NOMO-1 (cell line): Measurements from ENCODE around the gene GALNT9.
A peak's percentile ranks its signal among the peaks of the same experiment; 100 is the strongest.
"Not testable (repeated sequence)": the region's sequence is repeated elsewhere in the genome, so short reads cannot be mapped to it uniquely, and the experiment has no call there.

ENCODE experiments used
- DNase-seq, 2 experiments: peaks; one replicate each; lab custom pipeline; 2025; ENCODE audit not compliant: unreplicated experiment in 2 of 2; lab: John Stamatoyannopoulos, UW

The GALNT9 gene

DNA sequence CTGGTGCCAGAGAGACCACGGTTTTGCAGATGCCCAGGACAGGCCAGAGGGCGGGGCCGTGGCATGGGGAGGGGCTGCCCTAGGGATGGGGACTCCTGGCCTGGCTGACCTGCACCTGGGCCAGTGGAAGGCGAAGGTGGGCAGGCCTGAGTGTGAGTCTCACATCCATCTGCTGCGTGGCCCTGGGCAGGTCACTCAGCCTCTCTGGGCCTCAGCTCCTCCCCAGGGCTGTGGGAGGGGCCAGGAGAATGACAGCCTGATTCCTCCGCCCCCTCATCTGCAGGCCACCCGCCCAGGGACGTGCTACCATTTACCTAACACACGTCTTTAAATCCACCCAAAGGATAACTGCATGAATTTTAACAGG, 90.9 kb downstream of the GALNT9 start:
- DNase-seq = no peak

DNA sequence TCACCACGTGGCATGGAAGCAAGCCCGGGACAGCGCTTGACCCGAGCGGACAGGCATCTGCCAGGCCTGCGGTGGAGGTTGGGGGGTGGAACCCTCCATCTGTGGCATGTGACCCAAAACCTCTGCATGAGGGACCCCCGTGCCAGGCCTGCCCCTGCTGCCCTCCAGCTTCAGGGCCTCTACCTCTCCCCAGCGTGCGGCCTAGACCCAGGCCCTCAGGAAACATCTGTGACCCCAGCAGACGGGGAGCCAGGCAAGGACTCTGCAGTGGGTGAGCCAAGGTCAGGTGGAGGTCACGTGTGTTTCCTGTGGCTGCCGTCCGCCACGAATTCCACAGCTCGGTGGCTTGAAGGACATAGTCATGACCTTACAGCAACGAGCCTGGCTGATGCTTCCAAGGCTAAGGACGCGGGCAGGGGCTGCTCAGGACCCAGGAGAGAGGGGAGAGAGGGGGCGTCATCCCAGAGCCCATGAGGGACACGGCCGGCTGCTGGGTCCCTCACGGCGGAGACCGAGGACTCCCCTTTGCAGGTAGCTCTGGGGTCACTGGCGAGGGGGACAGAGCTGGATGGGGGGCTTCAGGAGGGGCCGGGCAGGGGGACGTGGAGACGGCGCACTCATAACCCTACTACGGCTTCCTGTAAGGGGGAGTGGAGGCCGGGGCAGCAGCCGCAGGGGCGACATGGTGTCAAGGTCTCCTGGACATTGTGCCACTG, 91.5 kb downstream of the GALNT9 start:
- no peak for DNase-seq

DNA sequence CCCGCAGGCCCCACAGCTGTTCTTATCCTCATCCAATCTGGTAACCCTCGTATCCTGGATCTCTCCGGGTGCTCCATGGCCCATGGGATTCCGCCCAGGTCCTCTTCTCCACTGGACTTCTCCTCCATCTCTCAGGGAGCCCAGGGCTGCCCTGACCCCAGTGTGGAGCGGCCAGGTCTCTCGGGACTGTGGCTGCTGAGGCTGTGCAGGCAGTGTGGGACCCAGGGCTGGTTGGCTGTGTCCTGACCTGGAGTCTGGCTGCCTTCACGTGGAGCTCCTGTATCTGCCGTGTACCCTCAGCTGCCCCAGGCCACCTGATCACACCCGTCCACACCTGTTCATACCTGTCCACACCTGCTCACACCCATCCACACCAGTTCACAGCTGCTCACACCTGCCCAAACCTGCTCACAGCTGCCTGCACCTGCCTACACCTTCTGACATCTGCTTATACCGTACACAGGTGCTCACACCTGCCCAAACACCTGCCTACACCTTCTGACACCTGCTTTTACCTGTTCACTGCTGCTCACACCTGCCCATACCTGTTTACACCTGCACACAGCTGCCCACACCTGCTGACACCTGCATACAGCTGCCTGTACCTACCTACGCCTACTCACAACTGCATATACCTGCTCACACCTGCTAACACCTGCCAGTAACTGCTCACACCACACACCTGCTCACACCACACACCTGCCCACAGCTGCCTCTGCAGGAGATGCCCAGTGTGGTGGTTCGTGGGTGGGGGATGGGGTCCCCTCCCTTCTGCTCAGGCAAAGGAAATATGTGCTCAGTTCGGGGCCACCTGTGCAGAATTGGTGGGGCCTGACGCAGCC, 92.2 kb downstream of the GALNT9 start:
- DNase-seq = no peak

DNA sequence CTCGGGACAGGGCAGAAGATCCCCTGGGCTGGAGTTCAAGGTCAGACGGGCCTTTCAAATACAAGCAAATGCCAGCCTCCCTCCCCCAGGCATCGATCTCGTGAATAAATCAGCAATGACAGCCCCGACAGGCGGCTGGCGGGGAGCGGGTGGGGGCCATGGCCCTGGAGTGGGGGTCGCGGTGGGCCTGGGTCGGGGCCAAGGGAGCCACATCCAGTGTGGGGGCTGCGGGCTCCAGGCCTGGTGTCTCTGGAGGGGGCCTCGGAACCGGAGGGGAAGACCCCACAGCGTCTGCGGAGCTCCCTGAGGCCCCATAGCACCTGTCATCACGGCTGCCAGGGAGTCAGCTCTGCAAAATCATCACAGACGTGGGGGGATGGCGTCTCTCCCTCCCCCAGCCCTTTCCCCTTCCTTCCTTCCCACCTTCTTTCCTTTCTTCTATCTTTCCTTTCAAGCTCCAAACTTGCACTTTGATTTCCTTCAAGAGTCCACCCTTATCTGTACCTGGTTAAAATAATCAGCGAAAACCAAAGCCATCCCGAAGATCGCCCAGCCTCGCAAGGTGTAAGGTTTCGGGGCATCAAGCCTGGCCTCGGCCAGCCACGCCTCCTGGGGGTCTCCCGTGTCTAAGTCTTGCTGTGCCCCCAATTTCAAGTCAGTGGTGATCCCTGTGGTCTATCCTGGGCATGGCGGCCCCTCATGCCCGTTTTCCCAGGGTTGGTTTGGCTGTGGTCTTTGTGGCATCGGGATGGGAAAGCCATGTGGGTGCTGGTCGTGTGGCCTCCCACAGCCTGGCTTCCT, 93.1 kb downstream of the GALNT9 start:
- DNase-seq = no peak

DNA sequence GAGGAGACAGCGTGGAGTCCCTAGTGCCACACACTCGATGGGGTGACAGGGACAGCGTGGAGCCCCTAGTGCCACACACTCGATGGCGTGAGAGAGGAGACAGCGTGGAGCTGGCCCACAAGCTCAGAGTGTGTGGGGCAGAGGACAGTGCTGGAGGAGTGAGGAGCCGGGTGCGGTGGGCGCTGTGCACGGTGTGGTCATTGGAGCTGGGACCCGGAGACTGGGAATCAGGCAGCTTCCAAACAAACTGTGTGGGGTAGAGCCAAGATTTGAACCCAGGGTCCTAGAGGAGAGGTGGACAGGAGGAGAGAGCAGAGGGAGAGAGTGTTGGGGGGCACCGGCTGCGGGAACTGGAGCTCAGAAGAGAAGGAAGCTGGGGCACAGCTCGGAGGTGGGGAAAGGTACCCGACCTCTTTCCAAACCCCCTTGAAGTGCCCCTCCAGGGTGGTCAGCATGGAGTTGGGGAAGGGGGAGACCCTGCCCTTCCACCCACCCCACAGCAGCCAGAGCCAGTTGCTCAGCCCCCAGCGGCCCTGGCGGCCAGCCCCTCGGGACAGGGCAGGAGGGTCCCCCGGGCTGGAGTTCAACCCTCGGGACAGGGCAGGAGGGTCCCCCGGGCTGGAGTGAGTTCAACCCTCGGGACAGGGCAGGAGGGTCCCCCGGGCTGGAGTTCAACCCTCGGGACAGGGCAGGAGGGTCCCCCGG, 94.1 kb downstream of the GALNT9 start:
- DNase-seq = no peak

DNA sequence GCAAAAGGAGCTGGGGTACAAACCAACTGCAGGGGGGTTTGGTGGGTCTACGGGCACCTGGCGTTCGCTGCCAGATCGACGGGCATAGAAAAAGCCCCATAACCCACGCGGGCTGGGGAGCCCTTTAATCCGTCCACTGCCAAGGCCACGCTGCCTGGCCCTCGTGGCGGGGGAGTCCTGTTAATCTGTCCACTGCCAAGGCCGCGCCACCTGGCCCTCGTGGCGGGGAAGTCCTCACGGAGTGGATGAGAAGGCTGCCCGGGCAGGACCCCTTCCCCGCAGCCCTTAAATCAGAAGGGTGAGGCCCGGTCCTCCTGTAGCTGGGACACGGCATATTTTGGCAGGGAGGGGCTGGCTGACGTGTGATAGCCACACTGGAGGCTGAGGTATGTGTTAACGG, 99.0 kb downstream of the GALNT9 start:
- no peak for DNase-seq

DNA sequence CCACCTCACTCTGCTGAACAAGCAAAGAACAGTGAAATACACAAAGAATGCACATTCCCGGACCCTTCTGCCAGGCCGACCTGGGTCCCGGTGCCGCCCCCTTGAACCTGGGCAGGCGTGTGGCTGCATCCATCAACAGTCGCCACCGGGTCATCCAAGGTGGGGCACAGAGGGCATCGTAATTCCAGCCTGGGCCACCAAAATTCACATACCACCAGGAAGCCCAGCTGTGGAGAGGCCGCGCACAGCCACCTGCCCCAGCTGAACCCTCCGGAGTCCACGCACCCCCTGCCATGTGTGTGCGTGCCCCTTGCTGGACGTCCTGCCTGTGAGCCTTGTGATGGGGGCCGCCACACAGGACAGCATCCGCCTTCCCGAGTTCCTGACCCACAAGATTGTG, 99.5 kb downstream of the GALNT9 start:
- DNase-seq = no peak

DNA sequence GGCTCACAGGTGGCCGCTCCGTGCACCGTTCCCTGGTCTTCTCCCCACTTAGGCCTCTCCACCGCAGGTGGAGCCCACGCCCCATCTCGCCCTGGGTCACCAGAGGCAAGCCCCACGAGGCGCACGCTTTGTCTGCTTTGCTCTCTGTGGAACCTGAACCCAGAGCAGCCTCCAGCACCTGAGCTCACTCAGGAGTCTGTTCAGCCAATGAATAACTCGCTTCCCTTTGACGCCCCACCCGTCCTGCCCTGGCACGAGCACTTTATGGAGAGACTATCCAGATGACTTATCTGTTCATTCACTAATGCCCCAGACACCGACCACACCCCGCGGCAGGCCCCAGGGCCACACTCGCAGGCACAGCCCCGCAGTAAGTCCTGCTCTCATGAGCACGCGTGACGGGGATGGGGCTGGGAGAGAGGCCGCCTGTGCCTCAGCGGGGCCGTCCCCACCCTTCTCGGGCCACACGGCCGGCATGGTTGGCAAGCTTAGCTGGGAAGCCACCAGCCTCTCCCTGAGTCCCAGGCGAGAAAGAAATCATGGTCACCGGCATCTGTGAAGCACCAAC, 100.1 kb downstream of the GALNT9 start:
- DNase-seq = no peak

DNA sequence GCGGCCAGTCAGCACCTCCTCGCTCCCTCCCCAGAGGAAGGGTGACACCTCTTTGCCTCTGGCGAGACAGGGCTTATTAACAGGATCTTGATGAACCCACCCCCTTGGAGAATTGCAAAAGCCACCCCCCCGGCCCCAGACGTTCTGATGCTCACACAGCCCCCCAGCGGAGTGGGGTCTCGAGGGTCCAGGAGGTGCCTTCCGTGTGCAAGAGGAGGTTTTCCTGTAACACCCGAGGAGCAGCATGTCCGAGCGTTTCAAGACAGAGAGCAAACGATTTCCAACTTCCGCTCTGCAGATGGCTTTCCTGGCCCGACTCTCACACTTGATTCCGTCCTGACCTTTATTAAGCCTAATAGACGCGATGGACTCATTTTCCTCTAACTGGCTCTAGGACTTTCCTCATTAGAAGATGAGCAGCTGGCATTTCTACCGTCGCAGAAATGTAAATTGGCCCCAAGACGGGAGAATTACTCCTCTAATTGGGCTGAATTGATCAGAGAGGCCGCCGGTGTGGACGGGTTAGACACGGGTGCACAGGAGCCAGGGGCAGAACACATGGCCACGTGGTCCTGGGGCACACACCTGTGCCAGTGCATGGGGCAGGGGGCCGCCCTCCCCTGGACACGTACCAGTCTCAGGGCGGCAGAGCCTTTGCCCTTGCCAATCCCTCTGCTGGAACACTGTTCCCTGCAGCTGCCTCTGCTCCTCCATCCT, 100.8 kb downstream of the GALNT9 start:
- DNase-seq = no peak

DNA sequence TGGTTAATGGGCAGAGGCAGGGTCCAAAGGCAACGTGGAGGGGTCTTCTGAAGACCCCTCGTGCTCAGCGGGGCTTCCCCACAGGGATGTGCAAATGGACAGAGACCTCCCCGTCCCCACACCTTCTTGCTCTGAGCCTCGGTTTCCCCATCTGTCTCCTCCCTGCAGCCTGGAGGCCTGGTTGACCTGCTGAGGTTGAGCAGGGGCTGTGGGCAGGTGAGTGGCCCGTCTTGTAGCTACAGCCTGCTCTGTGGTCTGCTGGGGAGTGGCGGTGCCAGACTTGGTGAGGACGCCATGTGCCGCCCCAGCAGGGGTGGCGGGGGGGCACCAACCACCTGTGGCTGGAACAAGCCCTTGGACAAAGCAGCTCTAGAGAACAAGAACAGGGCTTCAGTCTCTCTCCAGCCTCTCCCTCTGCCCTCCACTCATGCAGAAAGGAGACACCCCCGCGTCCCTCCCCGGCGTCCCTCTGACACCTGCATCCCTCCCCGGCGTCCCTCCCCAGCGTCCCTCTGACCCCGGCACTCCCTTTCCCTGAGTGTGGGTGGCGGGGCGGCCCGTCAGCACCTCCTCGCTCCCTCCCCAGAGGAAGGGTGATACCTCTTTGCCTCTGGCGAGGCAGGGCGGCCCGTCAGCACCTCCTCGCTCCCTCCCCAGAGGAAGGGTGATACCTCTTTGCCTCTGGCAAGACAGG, 101.5 kb downstream of the GALNT9 start:
- DNase-seq = no peak

DNA sequence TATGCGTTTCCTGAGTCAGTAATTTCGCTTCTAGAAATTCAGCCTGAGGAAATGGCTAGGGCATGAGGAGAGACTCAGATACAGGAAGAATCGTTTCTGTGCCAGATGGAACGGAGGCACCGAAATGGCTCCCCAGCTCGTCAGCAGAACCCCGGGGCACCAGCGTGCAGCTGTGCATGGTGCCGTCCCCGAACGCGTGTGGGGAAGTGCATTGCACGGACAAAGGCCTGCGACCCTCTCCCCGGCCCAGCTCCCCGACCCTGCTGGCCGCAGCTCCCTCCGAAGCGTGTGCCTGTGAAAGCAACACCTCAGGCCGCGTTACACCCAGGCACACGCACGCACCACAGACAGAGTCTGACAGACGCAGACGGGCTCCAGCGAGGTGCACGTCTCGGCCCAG, 102.3 kb downstream of the GALNT9 start:
- no peak for DNase-seq

DNA sequence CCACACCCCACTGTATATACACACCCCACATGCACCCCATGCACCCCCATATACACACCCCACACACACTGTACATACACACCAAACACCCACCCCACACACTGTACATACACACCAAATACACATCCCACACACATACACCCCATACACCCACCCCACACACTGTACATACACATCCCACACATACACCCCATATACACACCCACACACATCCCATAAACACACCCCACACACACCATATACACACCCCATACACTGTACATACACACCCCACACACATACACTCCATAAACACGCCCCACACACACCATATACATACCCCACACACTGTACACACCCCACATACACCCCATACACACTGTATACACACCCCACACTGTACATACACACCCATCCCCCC, 102.8 kb downstream of the GALNT9 start:
- no peak for DNase-seq

DNA sequence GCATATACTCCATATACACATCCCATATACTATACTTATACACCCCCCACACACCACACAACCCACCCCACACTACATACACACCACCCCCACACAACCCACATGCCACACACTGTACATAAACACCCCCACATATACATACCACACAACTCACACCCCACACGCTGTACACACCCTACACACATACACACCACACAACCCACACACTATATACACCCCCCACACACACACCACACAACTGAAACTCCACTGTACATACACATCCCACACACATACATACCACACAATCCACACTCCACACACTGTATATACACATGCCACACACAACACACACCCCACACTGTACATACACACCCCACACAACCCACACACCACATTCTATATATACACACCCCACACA, 104.2 kb downstream of the GALNT9 start:
- no peak for DNase-seq

DNA sequence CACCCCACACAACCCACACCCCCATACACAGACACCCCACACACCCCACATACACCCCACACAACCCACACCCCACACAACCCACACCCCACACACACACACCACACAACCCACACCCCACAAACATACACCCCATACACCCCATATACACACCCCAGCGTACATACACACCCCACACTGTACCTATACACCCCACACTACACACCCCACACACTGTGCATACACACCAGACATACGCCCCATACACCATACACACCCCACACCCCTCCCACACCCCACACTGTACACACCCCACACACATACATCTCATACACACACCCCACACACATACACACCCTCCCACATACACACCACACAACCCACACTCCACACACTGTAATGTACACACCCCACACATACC, 104.9 kb downstream of the GALNT9 start:
- DNase-seq = no peak

DNA sequence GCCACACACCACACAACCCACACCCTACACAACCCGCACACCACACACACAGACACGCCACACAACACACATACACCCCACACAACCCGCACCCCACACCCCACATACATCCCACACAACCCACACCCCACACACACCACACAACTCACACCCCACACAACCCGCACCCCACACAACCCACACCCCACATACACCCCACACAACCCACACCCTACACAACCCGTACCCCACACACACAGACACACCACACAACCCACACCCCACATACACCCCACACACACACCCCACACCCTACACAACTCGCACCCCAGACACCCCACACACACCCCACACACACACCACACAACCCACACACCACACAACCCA, 106.6 kb downstream of the GALNT9 start:
- DNase-seq = no peak

DNA sequence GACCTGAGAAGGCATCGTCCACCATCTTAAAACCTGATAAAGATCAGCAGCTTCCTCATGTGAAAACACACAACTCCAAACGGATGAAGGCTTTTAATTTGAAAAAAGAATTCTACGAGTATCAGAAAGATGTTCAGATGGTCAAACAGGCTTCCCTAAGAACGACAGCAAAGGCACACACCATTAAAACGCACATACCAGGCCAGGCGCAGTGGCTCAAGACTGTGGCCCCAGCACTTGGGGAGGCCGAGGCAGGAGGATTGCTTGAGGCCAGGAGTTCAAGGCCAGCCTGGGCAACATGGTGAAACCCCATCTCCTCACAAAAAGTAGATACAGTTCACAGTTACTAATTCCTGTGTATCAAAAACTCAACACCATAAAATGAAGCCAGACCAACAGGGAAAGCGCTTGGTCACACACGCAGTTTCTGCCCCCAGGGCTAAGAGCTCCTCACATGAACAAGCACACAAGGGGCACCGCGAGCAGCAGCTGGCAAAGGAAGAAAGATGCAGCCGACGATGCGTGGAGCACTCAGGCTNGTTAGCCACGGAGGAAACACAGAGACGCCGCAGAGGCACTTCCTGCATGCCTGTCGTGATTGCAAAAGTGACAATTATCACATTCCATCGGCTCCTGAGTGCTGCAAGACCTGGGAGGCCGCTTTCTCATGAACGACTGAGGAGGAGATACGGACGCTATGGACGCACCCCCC, 107.1 kb downstream of the GALNT9 start:
- peak; percentile 68 to 90 for DNase-seq

DNA sequence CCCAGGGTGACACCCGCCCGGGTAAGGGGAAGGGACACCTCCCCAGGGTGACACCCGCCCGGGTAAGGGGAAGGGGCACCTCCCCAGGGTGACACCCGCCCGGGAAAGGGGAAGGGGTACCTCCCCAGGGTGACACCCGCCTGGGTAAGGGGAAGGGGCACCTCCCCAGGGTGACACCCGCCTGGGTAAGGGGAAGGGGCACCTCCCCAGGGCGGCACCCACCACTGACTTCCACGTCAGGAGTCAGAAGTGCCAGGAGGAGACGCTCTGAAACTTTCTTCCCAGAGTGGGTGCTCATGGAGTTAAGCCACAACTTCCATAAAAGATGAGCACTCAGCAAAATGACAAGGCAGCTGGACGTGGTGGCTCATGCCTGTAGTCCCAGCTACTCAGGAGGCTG, 109.6 kb downstream of the GALNT9 start:
- DNase-seq = not testable (repeated sequence)

DNA sequence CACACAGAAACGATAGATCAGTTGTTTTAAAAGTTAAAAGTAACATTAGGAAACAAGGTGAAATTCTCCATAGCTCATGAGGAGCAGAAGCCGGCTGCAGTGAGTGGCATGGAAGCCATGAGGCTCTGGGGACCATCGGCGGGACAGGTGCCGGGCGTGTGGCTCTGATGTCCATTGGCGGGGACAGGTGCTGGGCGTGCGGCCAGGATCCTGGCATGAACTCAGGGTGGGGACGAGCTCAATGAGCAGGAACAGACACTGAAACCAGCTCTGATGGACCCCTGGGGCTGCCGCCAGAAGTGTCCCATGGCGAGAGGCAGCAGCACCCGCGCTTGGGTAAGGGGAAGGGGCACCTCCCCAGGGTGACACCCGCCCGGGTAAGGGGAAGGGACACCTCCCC, 110.1 kb downstream of the GALNT9 start:
- DNase-seq = no peak

DNA sequence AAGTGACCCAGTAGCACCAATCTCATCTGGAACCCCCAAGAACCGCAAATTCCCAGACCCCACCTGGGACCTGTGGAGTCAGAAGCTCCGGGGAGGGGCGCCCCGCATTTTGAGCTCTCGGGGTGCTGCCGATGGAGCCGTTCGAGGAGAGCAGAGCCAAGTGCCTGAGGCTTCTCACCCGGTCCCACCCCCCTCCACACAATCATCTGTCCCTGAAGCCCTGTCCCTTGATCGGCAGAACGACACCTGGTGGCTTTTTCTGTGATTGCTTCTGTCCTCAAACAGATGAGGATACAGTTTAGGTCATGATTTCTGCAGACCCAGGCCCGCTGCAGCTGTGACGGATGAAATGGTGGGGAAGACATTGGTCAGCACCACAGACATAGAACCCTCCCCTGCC, 110.5 kb downstream of the GALNT9 start:
- peak; percentile 11 to 14 for DNase-seq
